Lower leg skin (tissue), 3 donors: ENCODE data around the gene IDI2.

Experiments
- CTCF ChIP-seq, 3 donors: fragments of 450-650 bp; IDR thresholded peaks; one replicate each; pipeline ENCODE4 v1.5.1; 2016; ENCODE audit warnings: antibody characterized with exemption in 3 of 3, mild to moderate bottlenecking in 3 of 3, moderate library complexity in 2 of 3
- POLR2A ChIP-seq, 2 donors: fragments of 450-650 bp; IDR thresholded peaks; one replicate each; pipeline ENCODE4 v1.6.1; 2016 to 2017; ENCODE audit warnings: antibody characterized with exemption in 2 of 2, mild to moderate bottlenecking in 1 of 2, moderate library complexity in 1 of 2

GRCh38 chr10:1041514-1041913 lies 15.9 kb upstream of the IDI2 start:
- TF ChIP-seq POLR2A (IDR thresholded peaks at IDR 0.05) (no peak), CTCF (IDR thresholded peaks at IDR 0.05) (no peak)
